Stomach (tissue), 9 donors: ENCODE measurements around the gene KLHL3. TPM values are rescaled to one million over a fixed set of nuclear protein-coding genes. Genes with fewer than 3 reads are reported as not detected.

Experiments
- DNase-seq, 2 donors: peaks; one replicate each; pipeline versions ENCODE4 v3.0.0 to v3.0.0-alpha.2; 2013 to 2019
- H3K27ac ChIP-seq, 5 donors: fragments of 200-600 bp in 4 of 5; sonication (generic) in 4 of 5; one replicate each; pipeline ENCODE4 v1.5.1; 2013 to 2019; ENCODE audit warnings: mild to moderate bottlenecking in 1 of 5, moderate library complexity in 1 of 5
- H3K27me3 ChIP-seq, 3 donors: fragments of 200-600 bp; sonication (generic); one replicate each; pipeline ENCODE4 v1.5.1; 2017 to 2019; ENCODE audit warnings: mixed run types in 1 of 3
- H3K36me3 ChIP-seq, 4 donors: fragments of 200-600 bp; sonication (generic); 1 replicate in 3 of 4; 2 replicates in 1 of 4; pipeline ENCODE4 v1.5.1; 2016 to 2019
- H3K4me1 ChIP-seq, 4 donors: fragments of 200-600 bp; sonication (generic); one replicate each; pipeline ENCODE4 v1.5.1; 2016 to 2019
- H3K4me3 ChIP-seq, 4 donors: fragments of 200-600 bp; sonication (generic) in 3 of 4; one replicate each; pipeline ENCODE4 v1.5.1; 2016 to 2019; ENCODE audit warnings: mild to moderate bottlenecking in 1 of 4
- H3K9me3 ChIP-seq, 4 donors: fragments of 200-600 bp; sonication (generic); one replicate each; pipeline ENCODE4 v1.5.1; 2016 to 2019
- EP300 ChIP-seq: sonication (generic); formaldehyde crosslinking; IDR thresholded peaks from one replicate; pipeline ENCODE4 v1.6.1; 2017; ENCODE audit warnings: antibody characterized with exemption
- POLR2A ChIP-seq, 4 donors: fragments of 450-650 bp; IDR thresholded peaks; one replicate each; pipeline ENCODE4 v1.6.1; 2016; ENCODE audit warnings: antibody characterized with exemption in 4 of 4, control low read depth in 2 of 4, mild to moderate bottlenecking in 1 of 4, moderate library complexity in 1 of 4
- POLR2AphosphoS5 ChIP-seq, 3 donors: sonication (generic); formaldehyde crosslinking; IDR thresholded peaks; one replicate each; pipeline ENCODE4 v1.6.1; 2016; ENCODE audit warnings: antibody characterized with exemption in 3 of 3
- WGBS, 5 donors: extraction: QIAGEN DNeasy Blood & Tissue Kit in 3 of 5; methylation state at CpG; one replicate each; pipeline versions ENCODE4 v1.1.5 to v1.1.7; 2013 to 2018; 5-methylcytosine and 5-hydroxymethylcytosine counted together
- intact Hi-C: fragments of 100-400 bp; cut with DNase I; formaldehyde crosslinking; loops from one replicate; pipeline ENCODE4 v1.15.1; 2023; ENCODE audit warnings: low total_unique reads
- polyA plus RNA-seq, 3 donors: library from polyadenylated mRNA; stranded (reverse); fragments of 200-250 nt; gene quantifications; one replicate each; pipeline ENCODE4 v1.2.3, GENCODE V29; 2013
- total RNA-seq, 5 donors: library from RNA; depleted of rRNA; stranded (reverse); fragments of >200 nt; gene quantifications; one replicate each; pipeline versions ENCODE4 v1.1.0 to v1.2.3, GENCODE V29; 2014 to 2016
- TF ChIP-seq, protein P1 (sequence below), 7 experiments: fragments of 450-650 bp in 4 of 7; fragments of 200-600 bp in 3 of 7; sonication (generic) in 3 of 7; IDR thresholded peaks; one replicate each; pipeline ENCODE4 v1.5.1; 2016 to 2019; ENCODE audit warnings: antibody characterized with exemption in 7 of 7, control low read depth in 2 of 7, mild to moderate bottlenecking in 1 of 7
- donor health status: healthy with polysubstance abuse.
- donor health status: Bipolar disorder and iron deficiency.
- donor health status: healthy.

Gene KLHL3
- total and polyA plus RNA-seq, 8 donors = 0.50 to 20.4 (median 10.3) TPM

- WGBS, 5 donors = 58 to 92% (median 82%) methylated on average over 2 to 3 of the region's 3 CpGs
- no peak overlapping the region for H3K27ac ChIP-seq
- no peaks in the 10 kb centered on the region for H3K27me3 ChIP-seq
- H3K4me3 ChIP-seq = no peak overlapping the region
- intact Hi-C loops = no loop called here
- H3K4me1 ChIP-seq = peaks cover 0 to 7% (median 0%) of the 10 kb centered on the region in 4 donors
- H3K9me3 ChIP-seq = no peaks in the 10 kb centered on the region
- H3K36me3 ChIP-seq = peaks cover 0 to 10% (median 5%) of the 10 kb centered on the region in 4 donors
- DNase-seq = no peak
- TF ChIP-seq EP300 (no peak), POLR2AphosphoS5 (IDR thresholded peaks at IDR 0.05) (no peak), POLR2A (IDR thresholded peaks at IDR 0.05) (no peak)
- TF ChIP-seq, protein P1, sequence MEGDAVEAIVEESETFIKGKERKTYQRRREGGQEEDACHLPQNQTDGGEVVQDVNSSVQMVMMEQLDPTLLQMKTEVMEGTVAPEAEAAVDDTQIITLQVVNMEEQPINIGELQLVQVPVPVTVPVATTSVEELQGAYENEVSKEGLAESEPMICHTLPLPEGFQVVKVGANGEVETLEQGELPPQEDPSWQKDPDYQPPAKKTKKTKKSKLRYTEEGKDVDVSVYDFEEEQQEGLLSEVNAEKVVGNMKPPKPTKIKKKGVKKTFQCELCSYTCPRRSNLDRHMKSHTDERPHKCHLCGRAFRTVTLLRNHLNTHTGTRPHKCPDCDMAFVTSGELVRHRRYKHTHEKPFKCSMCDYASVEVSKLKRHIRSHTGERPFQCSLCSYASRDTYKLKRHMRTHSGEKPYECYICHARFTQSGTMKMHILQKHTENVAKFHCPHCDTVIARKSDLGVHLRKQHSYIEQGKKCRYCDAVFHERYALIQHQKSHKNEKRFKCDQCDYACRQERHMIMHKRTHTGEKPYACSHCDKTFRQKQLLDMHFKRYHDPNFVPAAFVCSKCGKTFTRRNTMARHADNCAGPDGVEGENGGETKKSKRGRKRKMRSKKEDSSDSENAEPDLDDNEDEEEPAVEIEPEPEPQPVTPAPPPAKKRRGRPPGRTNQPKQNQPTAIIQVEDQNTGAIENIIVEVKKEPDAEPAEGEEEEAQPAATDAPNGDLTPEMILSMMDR (IDR thresholded peaks at IDR 0.05) = no peak
These were observed 63.0 kb downstream of the KLHL3 start for GRCh38 chr5:137672881-137673280.

GRCh38 chr5:137672001-137672400 lies 63.9 kb downstream of the KLHL3 start:
- TF ChIP-seq POLR2A (IDR thresholded peaks at IDR 0.05) (no peak), POLR2AphosphoS5 (IDR thresholded peaks at IDR 0.05) (peak in 2 of 3 donors; percentile 20 to 33)
- peak in 1 of 2 donors; percentile 77 for DNase-seq
- H3K36me3 ChIP-seq = peaks cover 0 to 5% (median 2%) of the 10 kb centered on the region in 4 donors
- peak overlapping the region in 2 of 5 donors; percentile 26 to 38 for H3K27ac ChIP-seq
- intact Hi-C loops = no loop called here
- H3K4me1 ChIP-seq = peaks cover 3 to 15% (median 5%) of the 10 kb centered on the region in 4 donors
- 36 to 66% (median 46%) methylated on average over 4 to 6 of the region's 6 CpGs for WGBS, 5 donors
- no peaks in the 10 kb centered on the region for H3K9me3 ChIP-seq
- no peak overlapping the region for H3K4me3 ChIP-seq
- no peaks in the 10 kb centered on the region for H3K27me3 ChIP-seq

- peaks cover 7 to 30% (median 19%) of the 10 kb centered on the region in 4 donors for H3K4me1 ChIP-seq
- TF ChIP-seq POLR2A (IDR thresholded peaks at IDR 0.05) = no peak
- no peak for TF ChIP-seq POLR2AphosphoS5 (IDR thresholded peaks at IDR 0.05)
- TF ChIP-seq EP300 = no peak
- TF ChIP-seq, protein P1 (IDR thresholded peaks at IDR 0.05) = no peak
- H3K27ac ChIP-seq = no peak overlapping the region
- DNase-seq = no peak
- H3K4me3 ChIP-seq = no peak overlapping the region
- H3K9me3 ChIP-seq = no peaks in the 10 kb centered on the region
- H3K36me3 ChIP-seq = no peaks in the 10 kb centered on the region
- 92 to 95% (median 92%) methylated on average over 4 of the region's 4 CpGs for WGBS, 5 donors
- no peaks in the 10 kb centered on the region for H3K27me3 ChIP-seq
- intact Hi-C loops = no loop called here
These were observed 66.1 kb downstream of the KLHL3 start for GRCh38 chr5:137669811-137670210.

- Histone ChIP-seq H3K36me3 (no peaks in the 10 kb centered on the region), H3K9me3 (no peaks in the 10 kb centered on the region), H3K4me3 (no peak overlapping the region), H3K27ac (no peak overlapping the region), H3K27me3 (no peaks in the 10 kb centered on the region), H3K4me1 (peaks cover 7 to 30% (median 19%) of the 10 kb centered on the region in 4 donors)
- no peak for DNase-seq
- intact Hi-C loops = no loop called here
- WGBS, 5 donors = 71 to 90% (median 76%) methylated on average over 5 of the region's 5 CpGs
- TF ChIP-seq POLR2AphosphoS5 (IDR thresholded peaks at IDR 0.05) = no peak
- TF ChIP-seq, protein P1 (IDR thresholded peaks at IDR 0.05) = no peak
- no peak for TF ChIP-seq POLR2A (IDR thresholded peaks at IDR 0.05)
- TF ChIP-seq EP300 = no peak
These were observed 67.3 kb downstream of the KLHL3 start for GRCh38 chr5:137668637-137669036.

DNA sequence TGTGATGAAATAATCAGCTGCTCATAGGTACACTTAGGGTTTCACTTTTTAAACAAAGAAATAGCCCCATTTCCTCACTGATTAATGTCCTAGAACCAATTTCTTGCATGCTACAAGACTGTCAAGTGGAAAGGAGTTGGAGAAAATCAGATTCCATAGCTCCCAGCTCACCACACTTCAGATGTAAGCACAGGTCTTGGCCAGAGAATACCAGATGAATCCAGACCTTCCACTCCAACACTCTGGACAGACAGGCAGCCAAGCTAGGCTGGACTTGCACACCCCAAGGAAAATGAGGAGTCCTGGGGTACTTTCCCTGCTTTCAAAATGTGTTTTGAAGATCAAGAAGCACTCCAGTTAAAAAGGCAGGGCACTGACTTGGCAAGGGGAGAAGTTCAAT lies 68.5 kb downstream of the KLHL3 start:
- intact Hi-C loops = no loop called here
- TF ChIP-seq, protein P1 (IDR thresholded peaks at IDR 0.05) = no peak
- TF ChIP-seq POLR2AphosphoS5 (IDR thresholded peaks at IDR 0.05) (no peak), EP300 (no peak), POLR2A (IDR thresholded peaks at IDR 0.05) (no peak)
- Histone ChIP-seq H3K27ac (peak overlapping the region in 3 of 5 donors; percentile 52 to 75 (median 73)), H3K27me3 (no peaks in the 10 kb centered on the region), H3K9me3 (no peaks in the 10 kb centered on the region), H3K36me3 (no peaks in the 10 kb centered on the region), H3K4me1 (peaks cover 7 to 30% (median 19%) of the 10 kb centered on the region in 4 donors), H3K4me3 (no peak overlapping the region)
- no peak for DNase-seq
